Lung (tissue), 12 donors: ENCODE results near the gene IRX2. TPM values are rescaled to one million over a fixed set of nuclear protein-coding genes. Genes with fewer than 3 reads are reported as not detected.
A peak's percentile ranks its signal among the peaks of the same experiment; 100 is the strongest.

Source experiments
- ATAC-seq: fragments of 200-7000 bp; cut with Tn5 transposase; one replicate; pipeline ENCODE4 v1.9.1; 2020; ENCODE audit warnings: moderate number of reproducible peaks; ENCODE audit not compliant: insufficient read depth, low FRiP score
- DNase-seq, 3 donors: peaks; one replicate each; pipeline ENCODE4 v3.0.0-alpha.2; 2013 to 2017
- H3K27ac ChIP-seq, 2 donors: one replicate each; pipeline ENCODE4 v1.5.1; 2013; ENCODE audit warnings: mild to moderate bottlenecking in 2 of 2, moderate library complexity in 2 of 2, control low read depth in 1 of 2, inconsistent platforms in 1 of 2, low read depth in 1 of 2, low read length in 1 of 2
- H3K27me3 ChIP-seq, 3 donors: one replicate each; pipeline ENCODE4 v1.5.1; 2013; ENCODE audit warnings: low read length in 2 of 3; ENCODE audit not compliant: control insufficient read depth in 3 of 3, insufficient read depth in 3 of 3
- H3K36me3 ChIP-seq, 4 donors: one replicate each; pipeline ENCODE4 v1.5.1; 2013; ENCODE audit warnings: low read length in 4 of 4, mild to moderate bottlenecking in 1 of 4, moderate library complexity in 1 of 4; ENCODE audit not compliant: control insufficient read depth in 4 of 4, insufficient read depth in 4 of 4
- H3K4me1 ChIP-seq, 5 donors: one replicate each; pipeline ENCODE4 v1.5.1; 2013; ENCODE audit warnings: low read length in 5 of 5, mild to moderate bottlenecking in 2 of 5, moderate library complexity in 1 of 5; ENCODE audit not compliant: control insufficient read depth in 5 of 5, insufficient read depth in 5 of 5
- H3K4me3 ChIP-seq: one replicate; pipeline ENCODE4 v1.5.1; 2013; ENCODE audit warnings: mild to moderate bottlenecking, control low read depth, moderate library complexity
- H3K9ac ChIP-seq, 2 donors: one replicate each; pipeline ENCODE4 v1.5.1; 2013; ENCODE audit warnings: low read length in 2 of 2, control low read depth in 1 of 2; ENCODE audit not compliant: insufficient read depth in 1 of 2
- H3K9me3 ChIP-seq, 4 donors: one replicate each; pipeline ENCODE4 v1.5.1; 2013; ENCODE audit warnings: low read length in 3 of 4, mild to moderate bottlenecking in 1 of 4, moderate library complexity in 1 of 4; ENCODE audit not compliant: control insufficient read depth in 4 of 4, insufficient read depth in 3 of 4
- WGBS, 2 donors: extraction: QIAGEN DNeasy Blood & Tissue Kit; methylation state at CpG; one replicate each; pipeline ENCODE4 v1.1.7; 2013; 5-methylcytosine and 5-hydroxymethylcytosine counted together
- polyA plus RNA-seq, 2 donors: library from polyadenylated mRNA; stranded (reverse); fragments of 200-250 nt; gene quantifications; one replicate each; pipeline ENCODE4 v1.2.1, GENCODE V29; 2013
- total RNA-seq, 2 donors: library from RNA; depleted of rRNA in 1 of 2; stranded (reverse); fragments of >200 nt in 1 of 2; gene quantifications; one replicate each; pipeline ENCODE4 v1.2.1, GENCODE V29; 2014 to 2021
- TF ChIP-seq, protein P1 (sequence below): IDR thresholded peaks from 2 replicates; pipeline ENCODE4 v1.5.1; 2012; ENCODE audit warnings: mild to moderate bottlenecking; ENCODE audit errors: control extremely low read depth, extremely low read depth
- donor health status: control.
- donor health status: control.
- donor health status: Bipolar disorder and iron deficiency.
- donor health status: healthy.
- donor health status: DM: yes; HTN: yes; CAD: no.

IRX2 gene
- total and polyA plus RNA-seq, 4 donors = 11.5 to 64.5 (median 45.4) TPM

DNA sequence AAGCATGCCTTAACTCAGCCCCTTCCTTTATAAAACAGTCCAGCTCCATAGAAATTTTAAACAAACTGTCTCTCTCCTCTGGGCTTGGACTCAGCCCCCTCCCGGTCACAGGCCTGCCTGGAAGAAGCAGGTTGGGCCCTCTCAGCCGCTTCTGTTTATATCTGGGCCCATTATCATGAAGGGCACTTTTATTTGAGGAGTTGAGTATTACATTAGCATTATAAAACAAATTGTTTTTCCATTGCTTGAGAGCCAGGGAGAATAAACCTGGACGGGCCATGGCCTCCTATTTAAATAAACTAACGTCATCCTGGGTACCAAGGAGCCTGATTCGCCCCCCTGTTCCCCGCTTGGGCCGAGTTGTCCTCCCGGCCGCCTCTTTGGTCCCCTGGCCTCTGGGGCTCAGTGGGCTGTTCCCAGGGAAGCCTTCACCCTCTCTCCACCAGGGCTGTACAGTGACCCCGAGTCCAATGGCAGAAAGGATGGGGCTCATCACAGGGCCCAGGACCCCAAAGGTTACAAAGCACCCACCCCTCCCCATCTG, 13.2 kb downstream of the IRX2 start:
- Histone ChIP-seq H3K4me1 (peaks cover 0 to 5% (median 0%) of the 10 kb centered on the region in 5 donors), H3K9ac (no peak overlapping the region), H3K36me3 (no peaks in the 10 kb centered on the region), H3K9me3 (peaks cover 0 to 15% (median 0%) of the 10 kb centered on the region in 4 donors), H3K27ac (no peak overlapping the region), H3K4me3 (no peak overlapping the region), H3K27me3 (peaks cover 5 to 77% (median 60%) of the 10 kb centered on the region in 3 donors)
- WGBS, 2 donors = 11% methylated on average over 10 of the region's 10 CpGs
- DNase-seq (peak; percentile 17 to 27 (median 19)), ATAC-seq (no peak)
- TF ChIP-seq, protein P1, sequence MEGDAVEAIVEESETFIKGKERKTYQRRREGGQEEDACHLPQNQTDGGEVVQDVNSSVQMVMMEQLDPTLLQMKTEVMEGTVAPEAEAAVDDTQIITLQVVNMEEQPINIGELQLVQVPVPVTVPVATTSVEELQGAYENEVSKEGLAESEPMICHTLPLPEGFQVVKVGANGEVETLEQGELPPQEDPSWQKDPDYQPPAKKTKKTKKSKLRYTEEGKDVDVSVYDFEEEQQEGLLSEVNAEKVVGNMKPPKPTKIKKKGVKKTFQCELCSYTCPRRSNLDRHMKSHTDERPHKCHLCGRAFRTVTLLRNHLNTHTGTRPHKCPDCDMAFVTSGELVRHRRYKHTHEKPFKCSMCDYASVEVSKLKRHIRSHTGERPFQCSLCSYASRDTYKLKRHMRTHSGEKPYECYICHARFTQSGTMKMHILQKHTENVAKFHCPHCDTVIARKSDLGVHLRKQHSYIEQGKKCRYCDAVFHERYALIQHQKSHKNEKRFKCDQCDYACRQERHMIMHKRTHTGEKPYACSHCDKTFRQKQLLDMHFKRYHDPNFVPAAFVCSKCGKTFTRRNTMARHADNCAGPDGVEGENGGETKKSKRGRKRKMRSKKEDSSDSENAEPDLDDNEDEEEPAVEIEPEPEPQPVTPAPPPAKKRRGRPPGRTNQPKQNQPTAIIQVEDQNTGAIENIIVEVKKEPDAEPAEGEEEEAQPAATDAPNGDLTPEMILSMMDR = no peak

DNA sequence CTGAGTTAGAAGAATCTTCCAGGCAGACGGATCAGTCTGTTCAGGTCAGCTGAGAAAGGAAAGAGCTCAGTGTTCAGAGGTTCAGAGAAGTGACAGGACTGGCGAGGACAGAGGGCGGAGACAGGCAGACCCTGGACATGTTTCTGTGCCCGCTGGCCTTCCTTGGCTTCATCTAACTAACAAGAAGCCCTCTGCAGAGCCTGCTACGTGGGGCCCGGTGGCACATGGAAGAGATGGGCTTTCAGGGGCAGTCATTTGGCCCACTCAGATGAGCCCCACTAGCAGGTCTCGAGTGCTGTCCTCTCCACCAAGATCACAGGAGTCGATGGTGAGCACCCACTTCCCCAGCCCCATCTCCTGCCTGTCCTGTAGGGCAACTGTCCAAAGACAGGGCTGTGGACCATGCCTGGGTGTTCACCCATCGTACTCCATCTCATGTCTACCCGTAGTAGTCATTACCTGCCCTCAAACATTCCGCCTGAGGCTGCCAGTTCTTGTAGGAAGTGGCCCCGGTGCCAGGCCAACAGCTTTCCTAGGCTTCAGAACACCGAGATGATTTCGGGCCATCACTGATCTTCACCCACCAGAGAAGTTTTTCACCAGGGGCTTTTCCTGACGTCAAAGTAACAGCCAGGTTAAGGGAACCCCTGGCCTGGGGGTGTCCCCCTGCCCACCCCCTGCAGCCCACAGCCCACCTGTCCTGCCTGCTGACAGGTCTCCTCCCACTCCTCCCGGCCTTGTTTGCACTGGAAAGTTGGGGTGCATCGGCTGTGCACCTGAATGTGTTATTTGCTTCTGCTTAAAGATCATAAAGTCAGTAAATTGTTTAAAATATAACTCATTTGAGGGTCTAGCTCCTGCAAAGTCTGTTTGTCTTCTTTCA, 14.0 kb downstream of the IRX2 start:
- no peak for ATAC-seq
- no peak for DNase-seq

DNA sequence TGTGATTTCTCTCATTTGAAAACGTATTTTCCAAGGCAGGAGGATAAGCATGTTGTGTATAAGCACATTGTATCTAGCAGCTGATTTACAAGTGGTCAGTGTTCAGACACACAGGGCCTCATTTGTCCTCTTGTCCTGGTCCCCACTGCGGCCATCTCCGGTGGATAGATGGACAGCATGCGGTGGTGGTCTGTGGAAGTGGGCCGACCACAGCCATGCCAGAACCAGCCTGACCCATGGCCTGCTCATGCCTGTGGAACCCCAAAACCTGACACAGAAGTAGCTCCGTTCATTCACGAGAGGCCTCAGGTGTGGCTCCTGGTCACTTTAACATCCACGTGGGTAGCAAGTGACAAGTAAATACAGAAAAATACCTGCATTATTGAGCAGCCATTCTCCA, 14.6 kb downstream of the IRX2 start:
- TF ChIP-seq, protein P1 = no peak
- Histone ChIP-seq H3K4me3 (no peak overlapping the region), H3K27ac (no peak overlapping the region), H3K27me3 (peaks cover 5 to 68% (median 57%) of the 10 kb centered on the region in 3 donors), H3K36me3 (no peaks in the 10 kb centered on the region), H3K9me3 (peaks cover 0 to 15% (median 0%) of the 10 kb centered on the region in 4 donors), H3K4me1 (peaks cover 0 to 5% (median 0%) of the 10 kb centered on the region in 5 donors), H3K9ac (no peak overlapping the region)
- DNase-seq (no peak), ATAC-seq (no peak)
- WGBS, 2 donors = 86 to 89% methylated on average over 8 of the region's 8 CpGs

More for the DNA sequence above, 14.0 kb downstream of the IRX2 start:
- Histone ChIP-seq H3K4me3 (no peak overlapping the region), H3K9ac (no peak overlapping the region), H3K4me1 (peaks cover 0 to 5% (median 0%) of the 10 kb centered on the region in 5 donors), H3K36me3 (no peaks in the 10 kb centered on the region), H3K27me3 (peaks cover 5 to 74% (median 57%) of the 10 kb centered on the region in 3 donors), H3K27ac (no peak overlapping the region), H3K9me3 (peaks cover 0 to 15% (median 0%) of the 10 kb centered on the region in 4 donors)
- TF ChIP-seq, protein P1 = no peak
- 71 to 74% methylated on average over 17 of the region's 17 CpGs for WGBS, 2 donors
